Measurements from ENCODE around the gene ITLN1.
"Not testable (repeated sequence)": the region's sequence is repeated elsewhere in the genome, so short reads cannot be mapped to it uniquely, and the experiment has no call there.

Gene ITLN1

DNA sequence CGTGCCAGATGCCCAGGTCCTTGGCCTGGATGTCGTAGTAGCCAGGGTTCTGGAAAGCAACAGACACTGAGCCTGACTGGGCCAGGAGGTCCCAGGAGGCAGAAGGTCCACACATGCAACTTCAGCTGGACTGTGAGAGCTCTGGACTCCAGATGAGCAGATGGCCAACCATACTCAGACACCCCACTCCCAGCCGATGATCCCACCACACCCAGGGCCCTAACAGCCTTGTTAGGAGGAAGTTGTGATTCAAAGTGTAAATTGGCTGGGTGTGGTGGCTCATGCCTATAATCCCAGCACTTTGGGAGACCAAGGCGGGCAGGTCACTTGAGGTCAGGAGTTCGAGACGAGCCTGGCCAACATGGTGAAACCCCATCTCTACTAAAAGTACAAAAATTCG is 3.7 kb downstream of the ITLN1 start:
- DNase-seq, result not testable (repeated sequence)

DNA sequence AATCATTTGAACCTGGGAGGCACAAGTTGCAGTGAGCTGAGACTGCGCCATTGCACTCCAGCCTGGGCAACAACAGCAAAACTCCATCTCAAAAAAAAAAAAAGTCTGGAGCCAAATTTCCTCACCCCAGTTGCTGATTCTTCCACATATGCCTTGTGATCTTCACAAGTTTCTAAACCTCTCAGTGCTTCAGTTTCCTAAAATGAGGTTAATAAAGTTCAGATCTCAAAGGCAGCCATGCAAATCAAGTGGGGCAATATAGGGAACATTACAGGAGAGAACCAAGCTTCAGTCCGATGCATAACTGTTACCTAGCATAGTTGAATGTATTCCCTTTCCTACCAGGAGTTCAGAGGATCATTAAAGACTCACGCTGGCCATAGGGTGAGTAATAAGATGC is 4.8 kb downstream of the ITLN1 start:
- DNase-seq, result no peak

DNA sequence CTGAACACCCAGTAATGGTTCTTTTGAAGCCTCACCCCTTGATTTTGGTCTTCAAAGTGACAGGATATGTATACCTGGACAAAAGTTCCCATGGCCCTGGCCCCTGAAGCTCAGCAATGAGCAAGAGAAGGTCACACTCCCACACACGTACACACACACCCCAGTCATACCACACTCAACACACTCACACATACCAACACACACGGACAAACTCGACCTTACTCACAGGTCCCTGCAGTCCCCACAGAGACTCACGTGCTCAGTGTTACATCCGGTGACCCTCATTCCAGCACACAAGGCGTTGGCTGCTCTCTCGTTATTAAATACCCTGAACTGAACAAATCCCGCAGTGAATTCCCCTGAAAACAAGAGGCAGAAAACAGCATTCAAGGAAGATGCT is 5.9 kb downstream of the ITLN1 start:
- no peak for DNase-seq

- no peak for DNase-seq
These were observed 7.8 kb downstream of the ITLN1 start for GRCh38 chr1:160877221-160877620.

DNA sequence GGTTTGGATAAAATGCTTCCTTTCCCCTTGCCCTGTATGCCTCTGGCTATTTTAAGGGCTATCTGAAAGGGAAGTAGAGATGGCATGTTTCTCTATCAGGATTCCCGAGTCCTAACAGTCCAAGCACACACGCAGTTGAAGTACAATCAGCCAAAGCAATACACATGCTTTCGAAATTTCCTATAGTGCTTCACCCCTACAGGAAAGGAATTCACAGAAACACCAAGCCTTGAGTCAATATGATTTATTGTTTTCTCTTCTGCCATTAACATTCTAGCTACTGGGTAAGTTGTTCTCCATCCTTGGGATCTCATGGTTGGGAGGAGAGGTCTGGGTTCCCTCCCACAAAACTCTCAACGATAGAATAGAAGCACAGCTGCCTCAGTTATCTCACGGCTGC is 8.7 kb downstream of the ITLN1 start:
- DNase-seq, result no peak

- DNase-seq, result not testable (repeated sequence)
These were observed 9.4 kb downstream of the ITLN1 start for GRCh38 chr1:160875591-160875990.

DNA sequence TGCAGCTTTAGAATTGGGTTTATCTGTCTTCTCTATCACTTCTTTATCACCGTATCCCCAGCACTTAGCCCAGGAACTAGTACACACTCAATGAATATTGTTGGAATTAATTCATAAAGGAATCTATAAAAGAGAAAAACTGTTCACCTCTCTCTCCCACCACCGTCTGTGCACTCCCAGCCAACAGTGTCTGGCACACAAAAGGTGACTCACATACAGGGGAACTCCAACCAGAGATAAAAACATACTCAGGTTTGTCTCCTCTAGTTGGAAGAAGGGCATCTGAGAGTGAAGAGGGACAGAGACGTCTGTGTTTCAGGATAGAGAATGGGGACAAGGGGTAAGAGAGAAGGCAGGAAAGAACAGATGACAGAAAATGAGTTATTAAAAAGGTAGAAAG is 10.0 kb downstream of the ITLN1 start:
- DNase-seq, result peak; percentile 6

DNA sequence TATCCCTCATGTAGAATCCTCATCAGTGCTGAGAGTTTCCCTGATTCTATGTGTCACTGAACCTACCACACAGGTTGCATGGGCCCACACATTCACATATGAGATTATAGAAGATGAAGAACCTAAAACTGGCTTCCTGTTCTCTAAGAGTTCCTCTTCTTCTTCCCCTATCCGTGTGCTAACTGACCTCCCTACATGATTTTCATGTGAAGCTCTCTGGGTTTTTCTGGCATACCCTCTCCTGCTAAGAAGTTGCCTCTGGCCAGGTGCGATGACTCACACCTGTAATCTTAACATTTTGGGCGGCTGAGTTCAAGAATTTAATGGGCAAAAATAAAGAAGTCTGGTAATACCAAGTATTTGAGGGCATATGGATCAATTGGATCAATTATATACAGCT is 16.8 kb downstream of the ITLN1 start:
- DNase-seq, result no peak

DNA sequence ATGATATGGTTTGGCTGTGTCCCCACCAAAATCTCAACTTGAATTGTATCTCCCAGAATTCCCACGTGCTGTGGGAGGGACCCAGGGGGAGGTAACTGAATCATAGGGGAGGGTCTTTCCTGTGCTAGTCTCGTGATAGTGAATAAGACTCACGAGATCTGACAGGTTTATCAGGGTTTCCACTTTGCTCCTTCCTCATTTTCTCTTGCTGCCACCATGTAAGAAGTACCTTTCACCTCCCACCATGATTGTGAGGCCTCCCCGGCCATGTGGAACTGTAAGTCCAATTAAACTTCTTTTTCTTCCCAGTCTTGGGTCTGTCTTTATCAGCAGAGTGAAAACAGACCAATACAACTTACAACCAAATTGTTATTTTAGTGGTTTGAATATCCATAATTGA is 17.3 kb downstream of the ITLN1 start:
- not testable (repeated sequence) for DNase-seq

- DNase-seq, result no peak
These were observed 18.2 kb downstream of the ITLN1 start for GRCh38 chr1:160866695-160867260.

DNA sequence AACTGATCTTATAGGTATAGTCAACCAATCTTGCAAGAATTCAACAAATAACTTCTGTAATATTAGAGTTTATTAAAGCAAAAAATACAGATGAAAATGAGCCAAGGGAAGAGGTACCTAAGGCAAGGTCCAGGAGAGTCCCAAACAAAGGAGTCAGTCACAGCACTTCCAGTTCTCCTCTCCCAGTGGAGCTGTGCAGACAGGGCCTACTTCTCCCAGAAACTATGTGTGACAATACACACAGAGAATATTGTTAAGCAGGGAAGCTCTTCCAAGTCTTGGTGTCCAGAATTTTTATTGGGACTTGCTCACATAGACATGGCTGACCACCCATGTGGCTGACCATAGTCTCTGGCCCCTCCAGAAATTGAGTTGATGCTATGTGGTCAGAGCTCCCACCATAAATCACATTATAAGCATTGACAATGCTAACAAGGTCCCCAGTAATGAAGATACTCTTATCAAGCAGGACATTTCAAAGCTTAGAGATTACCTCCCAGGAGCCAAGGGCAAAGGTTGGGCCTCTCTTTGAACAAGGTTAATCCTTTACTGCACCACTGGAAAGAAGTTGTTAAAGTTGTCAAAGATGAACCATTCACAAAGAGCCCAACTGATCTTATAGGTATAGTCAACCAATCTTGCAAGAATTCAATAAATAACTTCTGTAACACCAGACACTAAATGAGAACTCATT is 18.8 kb downstream of the ITLN1 start:
- no peak for DNase-seq

DNA sequence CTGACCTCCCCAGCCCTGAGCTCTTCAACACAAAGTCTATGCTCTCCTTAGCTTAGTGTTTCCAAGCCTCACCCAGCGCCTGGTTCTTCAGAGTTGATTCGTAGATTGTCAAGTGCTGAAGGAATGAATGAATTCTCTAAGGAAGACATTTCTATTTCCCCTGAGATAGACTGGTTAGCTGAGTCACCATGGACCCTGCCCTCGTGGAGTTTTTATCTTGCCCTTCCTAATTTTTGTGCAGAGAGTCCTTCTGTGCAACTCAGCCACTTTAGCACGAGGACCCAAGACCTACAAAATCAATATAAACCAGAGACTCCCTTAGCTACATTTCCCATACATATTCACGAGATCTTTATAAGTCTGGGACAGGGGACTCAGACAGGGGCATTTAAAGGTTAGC is 19.6 kb downstream of the ITLN1 start:
- no peak for DNase-seq

GRCh38 chr1:160864173-160864572 is 20.8 kb downstream of the ITLN1 start:
- no peak for DNase-seq

DNA sequence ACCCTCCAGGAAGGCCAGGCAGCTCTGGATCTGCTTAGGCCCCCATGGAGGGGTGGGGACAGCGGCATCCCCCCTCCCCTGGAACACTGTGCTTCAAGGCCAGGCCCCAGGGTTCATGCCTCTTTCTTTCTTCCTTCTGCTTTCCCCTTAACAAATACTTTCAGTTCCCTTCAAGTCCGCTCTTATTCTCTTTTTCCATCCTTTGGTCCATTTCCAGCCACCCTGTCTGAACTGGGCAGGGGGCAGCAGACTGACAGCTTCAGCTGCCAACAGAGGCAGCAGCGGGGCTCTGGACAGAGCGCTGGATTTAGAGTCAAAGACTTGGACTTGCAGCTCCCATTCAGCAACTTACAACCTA is 21.2 kb downstream of the ITLN1 start:
- DNase-seq, result no peak

- no peak for DNase-seq
These were observed 21.8 kb downstream of the ITLN1 start for GRCh38 chr1:160863061-160863773.

GRCh38 chr1:160862203-160863060 is 22.5 kb downstream of the ITLN1 start, which contains the start of gene CD244:
CD244 (minus strand) TSS chr1:160862887; CDS start chr1:160862677, 210 bp downstream.
- peak; percentile 59 for DNase-seq

DNA sequence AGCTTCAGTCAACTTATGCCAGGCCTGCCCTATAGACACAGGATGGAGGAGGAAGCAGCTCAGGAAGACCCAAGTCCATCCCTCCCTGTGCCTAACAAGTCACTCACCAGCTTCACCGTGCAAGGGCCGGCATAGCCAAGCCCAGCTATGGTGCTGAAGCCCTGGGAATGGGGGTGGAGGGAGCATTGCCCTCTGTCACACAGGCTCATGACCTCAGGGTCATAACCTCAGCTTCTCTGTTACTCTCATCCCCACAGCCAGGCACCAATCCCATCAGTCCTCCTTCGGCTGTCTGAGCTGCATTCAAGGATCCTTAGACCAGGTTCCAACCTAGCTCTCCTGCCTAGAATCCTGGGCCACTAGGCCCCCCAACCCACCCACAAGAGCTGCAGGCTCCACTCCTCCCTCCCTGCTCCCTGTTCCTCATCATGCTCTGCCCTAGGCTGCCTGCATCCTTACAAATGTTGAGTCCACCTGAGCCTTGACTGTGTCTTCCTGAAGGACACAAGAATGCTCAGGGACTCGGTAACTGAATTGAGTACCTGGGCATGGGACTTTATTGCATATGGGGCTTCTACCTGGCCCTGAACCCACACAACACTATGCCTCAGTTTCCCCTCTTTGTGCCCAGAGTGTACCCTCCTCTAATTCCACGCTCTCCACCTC is 24.0 kb downstream of the ITLN1 start:
- no peak for DNase-seq

DNA sequence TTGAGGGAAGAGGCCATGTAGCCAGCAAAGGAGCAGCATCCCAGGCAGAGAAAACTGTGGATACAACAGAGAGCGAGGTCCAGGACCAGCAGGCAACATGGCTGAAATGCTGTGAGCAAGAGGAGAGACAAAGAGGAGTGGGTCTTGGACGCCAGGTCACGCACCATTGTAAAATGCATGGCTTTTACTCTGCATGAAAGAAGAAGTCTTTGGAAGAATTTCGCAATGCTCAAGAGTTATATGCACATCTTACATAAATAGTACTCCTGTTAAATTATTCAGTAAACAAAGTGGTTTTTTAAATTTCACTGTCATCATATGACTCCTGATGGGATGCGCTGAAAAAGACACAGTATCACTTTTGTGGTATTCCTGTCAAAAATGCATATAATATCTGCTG is 25.8 kb downstream of the ITLN1 start:
- DNase-seq, result no peak

GRCh38 chr1:160858507-160858906 is 26.5 kb downstream of the ITLN1 start:
- no peak for DNase-seq

DNA sequence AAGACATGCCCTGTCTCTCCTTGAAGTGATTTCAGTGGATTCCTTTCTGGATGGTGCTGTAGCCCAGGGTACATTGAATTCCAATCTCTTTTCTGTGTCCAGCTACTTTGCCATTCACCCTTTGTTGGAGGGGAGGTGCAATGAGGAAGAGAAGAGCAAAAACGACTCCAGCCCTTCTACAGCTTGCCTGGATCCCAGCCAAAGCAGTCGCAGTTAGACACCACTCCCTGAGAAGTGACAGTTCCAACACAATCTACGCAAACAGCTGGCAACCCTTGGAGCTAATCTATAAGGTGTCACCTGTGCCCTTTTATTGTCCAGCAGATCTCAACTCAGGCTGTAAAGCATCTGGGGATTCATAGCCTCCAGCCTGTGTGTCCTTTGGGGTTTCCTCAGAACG is 26.9 kb downstream of the ITLN1 start:
- no peak for DNase-seq

GRCh38 chr1:160855181-160855981 is 29.6 kb downstream of the ITLN1 start:
- DNase-seq, result no peak

- DNase-seq, result no peak
These were observed 31.2 kb downstream of the ITLN1 start for GRCh38 chr1:160853754-160854153.

Data from activated naive CD4-positive, alpha-beta T cell treated with Interleukin-2 at 50 U/mL for 16 hours (primary cell).